HFFc6 (cell line): ENCODE measurements around the gene GPR146. TPM values are rescaled to one million over a fixed set of nuclear protein-coding genes. Genes with fewer than 3 reads are reported as not detected.
"Not testable (repeated sequence)": the region's sequence is repeated elsewhere in the genome, so short reads cannot be mapped to it uniquely, and the experiment has no call there.

Experiments
- DNase-seq: peaks from one replicate; pipeline ENCODE4 v3.0.0-alpha.2; 2018
- H3K27ac Mint-ChIP-seq: 2 replicates; pipeline ENCODE4 v1.8.0; 2020; ENCODE audit warnings: mild to moderate bottlenecking, mixed read lengths
- H3K27me3 Mint-ChIP-seq: 2 replicates; pipeline ENCODE4 v1.8.0; 2021; ENCODE audit warnings: mild to moderate bottlenecking, moderate library complexity, mixed read lengths; ENCODE audit not compliant: insufficient read depth
- H3K36me3 Mint-ChIP-seq: 2 replicates; pipeline ENCODE4 v1.8.0; 2021; ENCODE audit warnings: low read depth, mixed read lengths
- H3K4me1 Mint-ChIP-seq: 2 replicates; pipeline ENCODE4 v1.8.0; 2020; ENCODE audit warnings: low read depth, mixed read lengths
- H3K4me3 Mint-ChIP-seq: 2 replicates; pipeline ENCODE4 v1.8.0; 2020; ENCODE audit warnings: mild to moderate bottlenecking, moderate library complexity, mixed read lengths
- H3K9me3 Mint-ChIP-seq: 2 replicates; pipeline ENCODE4 v1.8.0; 2020; ENCODE audit warnings: mild to moderate bottlenecking, mixed read lengths
- CTCF ChIP-seq: fragments of 200-600 bp; sonication (generic); IDR thresholded peaks from 2 replicates; pipeline ENCODE4 v1.5.0; 2021; ENCODE audit warnings: antibody characterized with exemption, mild to moderate bottlenecking
- total RNA-seq, 6 experiments: library from RNA; stranded (reverse); fragmentation: NEBNext Ultra II Directional; extraction: Animal tissue kit (Norgen Biotek cat#: 25700); gene quantifications; 2 replicates in 1 of 6; 3 replicates in 5 of 6; pipeline ENCODE4 v1.2.3, GENCODE V29; 2021

Gene GPR146
- total RNA-seq, 6 experiments from 2014 or later = 0.26 to 0.92 (median 0.52) TPM

GRCh38 chr7:997404-998395, 46.6 kb upstream of the GPR146 start:
- TF ChIP-seq CTCF = peak; percentile 27
- no peak overlapping the region for H3K4me3 Mint-ChIP-seq
- H3K27me3 Mint-ChIP-seq = peaks cover 6% of the 10 kb centered on the region; the same call in 1 of the 2 replicates
- no peak overlapping the region for H3K27ac Mint-ChIP-seq
- H3K4me1 Mint-ChIP-seq = no peaks in the 10 kb centered on the region
- no peak for DNase-seq
- no peaks in the 10 kb centered on the region for H3K36me3 Mint-ChIP-seq
- H3K9me3 Mint-ChIP-seq = no peaks in the 10 kb centered on the region

- H3K9me3 Mint-ChIP-seq = no peaks in the 10 kb centered on the region
- H3K27ac Mint-ChIP-seq = no peak overlapping the region
- no peaks in the 10 kb centered on the region for H3K36me3 Mint-ChIP-seq
- H3K27me3 Mint-ChIP-seq = no peaks in the 10 kb centered on the region
- no peak for DNase-seq
- no peaks in the 10 kb centered on the region for H3K4me1 Mint-ChIP-seq
- no peak overlapping the region for H3K4me3 Mint-ChIP-seq
- TF ChIP-seq CTCF = no peak
Measured at GRCh38 chr7:999149-999879, 45.0 kb upstream of the GPR146 start.

- Mint-ChIP-seq H3K27me3 (no peaks in the 10 kb centered on the region), H3K4me1 (no peaks in the 10 kb centered on the region), H3K4me3 (no peak overlapping the region), H3K27ac (no peak overlapping the region), H3K9me3 (no peaks in the 10 kb centered on the region), H3K36me3 (no peaks in the 10 kb centered on the region)
- no peak for TF ChIP-seq CTCF
- DNase-seq = no peak
Measured at GRCh38 chr7:999941-1000935, 44.1 kb upstream of the GPR146 start.

GRCh38 chr7:1001069-1001770, 43.1 kb upstream of the GPR146 start:
- not testable (repeated sequence) for H3K4me1 Mint-ChIP-seq, DNase-seq, H3K27me3 Mint-ChIP-seq, H3K36me3 Mint-ChIP-seq, H3K9me3 Mint-ChIP-seq, H3K4me3 Mint-ChIP-seq, H3K27ac Mint-ChIP-seq

- DNase-seq, H3K4me3 Mint-ChIP-seq, H3K27me3 Mint-ChIP-seq, H3K27ac Mint-ChIP-seq, H3K9me3 Mint-ChIP-seq, H3K4me1 Mint-ChIP-seq, H3K36me3 Mint-ChIP-seq: not testable (repeated sequence)
Measured at GRCh38 chr7:1002026-1002425, 42.3 kb upstream of the GPR146 start.

- H3K9me3 Mint-ChIP-seq, H3K4me1 Mint-ChIP-seq, H3K27ac Mint-ChIP-seq, DNase-seq, H3K4me3 Mint-ChIP-seq, H3K27me3 Mint-ChIP-seq, H3K36me3 Mint-ChIP-seq: not testable (repeated sequence)
Measured at GRCh38 chr7:1002445-1002844, 41.9 kb upstream of the GPR146 start.
